ENCODE measurements around the gene FAM210A. TPM values are rescaled to one million over a fixed set of nuclear protein-coding genes. Genes with fewer than 3 reads are reported as not detected.

Gene FAM210A
- total RNA-seq, 4 donors from 2014 or later = 13.8 to 31.5 (median 20.4) TPM

GRCh38 chr18:13638719-13639595 is 87.4 kb downstream of the FAM210A start:
- DNase-seq = no peak
- Histone ChIP-seq H3K36me3 (no peaks in the 10 kb centered on the region), H3K9me3 (no peaks in the 10 kb centered on the region), H3K27ac (no peak overlapping the region), H3K4me3 (no peak overlapping the region), H3K4me1 (no peaks in the 10 kb centered on the region), H3K27me3 (no peaks in the 10 kb centered on the region)
- intact Hi-C loops (cut with DNase I; ENCODE audit: low total_unique reads) = no loop called here
- TF ChIP-seq CTCF (IDR thresholded peaks at IDR 0.05) (no peak), POLR2A (IDR thresholded peaks at IDR 0.05) (no peak)

- Histone ChIP-seq H3K27ac (no peak overlapping the region), H3K27me3 (no peaks in the 10 kb centered on the region), H3K4me1 (no peaks in the 10 kb centered on the region), H3K4me3 (no peak overlapping the region), H3K36me3 (no peaks in the 10 kb centered on the region), H3K9me3 (no peaks in the 10 kb centered on the region)
- intact Hi-C loops (cut with DNase I; ENCODE audit: low total_unique reads) = no loop called here
- no peak for TF ChIP-seq POLR2A (IDR thresholded peaks at IDR 0.05)
- TF ChIP-seq CTCF (IDR thresholded peaks at IDR 0.05) = no peak
- DNase-seq = no peak
Observed at GRCh38 chr18:13635046-13635445, 91.3 kb downstream of the FAM210A start.

GRCh38 chr18:13633700-13634099 is 92.7 kb downstream of the FAM210A start:
- no peaks in the 10 kb centered on the region for H3K9me3 ChIP-seq
- no peak overlapping the region for H3K4me3 ChIP-seq
- no peak overlapping the region for H3K27ac ChIP-seq
- no peaks in the 10 kb centered on the region for H3K36me3 ChIP-seq
- H3K27me3 ChIP-seq = no peaks in the 10 kb centered on the region
- intact Hi-C loops (cut with DNase I; ENCODE audit: low total_unique reads) = no loop called here
- no peaks in the 10 kb centered on the region for H3K4me1 ChIP-seq
- no peak for DNase-seq
- no peak for TF ChIP-seq CTCF (IDR thresholded peaks at IDR 0.05)

GRCh38 chr18:13630716-13631268 is 95.6 kb downstream of the FAM210A start:
- intact Hi-C loops (cut with DNase I; ENCODE audit: low total_unique reads) = no loop called here
- Histone ChIP-seq H3K4me3 (no peak overlapping the region), H3K9me3 (no peaks in the 10 kb centered on the region), H3K27me3 (no peaks in the 10 kb centered on the region), H3K36me3 (no peaks in the 10 kb centered on the region), H3K4me1 (no peaks in the 10 kb centered on the region), H3K27ac (no peak overlapping the region)
- no peak for TF ChIP-seq CTCF (IDR thresholded peaks at IDR 0.05)
- no peak for TF ChIP-seq POLR2A (IDR thresholded peaks at IDR 0.05)
- no peak for DNase-seq

Measured in uterus (tissue), 4 donors.